GM21825 (cell line): ENCODE data around the gene XG.
"Not testable (repeated sequence)": the region's sequence is repeated elsewhere in the genome, so short reads cannot be mapped to it uniquely, and the experiment has no call there.

ENCODE experiments used
- ATAC-seq: cut with Tn5 transposase; IDR thresholded peaks from one replicate; pipeline ENCODE4 v1.9.1; 2021; ENCODE audit warnings: mild to moderate bottlenecking, moderate library complexity; ENCODE audit not compliant: unreplicated experiment

Gene XG

DNA sequence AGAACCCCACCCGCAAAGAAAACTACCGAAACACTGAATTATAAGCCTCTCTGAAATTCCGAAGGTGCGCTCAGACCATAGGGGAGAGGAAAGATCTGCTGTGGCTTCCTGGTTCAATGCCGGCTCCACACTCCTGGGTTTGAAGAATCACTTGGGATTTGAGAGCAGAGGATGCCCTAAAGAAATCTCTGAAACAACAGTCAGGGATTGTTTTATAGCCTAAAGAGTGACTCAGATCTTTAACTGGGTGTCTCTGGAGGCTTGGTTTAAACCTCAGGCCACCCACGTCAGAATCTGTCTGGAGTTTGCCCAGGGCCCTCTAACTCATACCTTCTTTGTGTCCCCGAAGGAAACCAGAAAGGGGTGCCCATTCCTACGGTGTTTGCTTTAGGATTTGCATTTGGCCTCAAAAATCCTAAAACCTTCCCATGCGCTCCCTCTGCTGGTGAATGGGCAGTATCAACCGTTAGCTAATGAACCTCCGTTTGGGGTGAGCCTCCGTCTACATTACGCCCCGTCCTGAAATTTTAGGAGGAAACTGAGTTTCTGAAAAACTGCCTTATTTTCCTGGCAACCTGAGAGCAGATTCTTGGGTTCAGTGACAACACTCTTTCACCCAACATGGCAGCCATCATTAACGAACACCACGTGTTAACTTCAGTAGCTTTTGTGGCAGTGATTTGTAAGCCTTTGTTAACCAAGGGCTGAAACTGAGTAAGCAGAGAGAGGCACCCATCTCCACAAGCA lies 60.5 kb downstream of the XG start:
- ATAC-seq = not testable (repeated sequence)

- no peak for ATAC-seq
These were observed 65.2 kb downstream of the XG start for GRCh38 chrX:2817036-2817435.

GRCh38 chrX:2819345-2820135 lies 67.7 kb downstream of the XG start:
- ATAC-seq = no peak

DNA sequence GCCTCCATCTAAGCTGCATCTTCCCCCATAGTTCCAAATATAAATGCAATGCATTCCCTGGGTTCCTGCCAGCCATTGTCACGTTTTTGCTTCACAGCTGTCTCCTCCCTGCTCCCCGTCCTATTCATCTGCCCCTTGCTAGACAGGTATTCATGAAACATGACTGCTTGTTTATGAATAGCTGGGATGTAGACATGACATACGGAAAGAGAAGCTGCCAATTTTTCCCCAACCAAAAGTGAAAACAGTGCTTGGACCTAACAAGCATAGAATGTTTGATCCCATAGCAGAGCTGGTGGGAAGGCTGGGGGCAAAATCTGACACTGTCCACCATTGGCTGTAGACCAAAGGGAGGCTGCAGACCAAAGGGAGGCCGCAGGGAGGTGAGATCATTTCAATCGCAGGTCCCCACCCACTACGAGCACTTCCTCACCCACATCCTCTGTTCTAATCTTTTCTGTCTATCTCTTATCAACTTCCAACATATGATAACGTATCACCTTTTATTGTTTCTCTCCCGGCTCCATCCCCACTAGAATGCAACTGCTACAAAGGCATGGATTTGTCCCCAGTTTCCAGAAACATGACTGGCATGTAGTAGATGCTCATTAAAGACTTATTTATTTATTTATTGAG lies 68.4 kb downstream of the XG start:
- no peak for ATAC-seq

DNA sequence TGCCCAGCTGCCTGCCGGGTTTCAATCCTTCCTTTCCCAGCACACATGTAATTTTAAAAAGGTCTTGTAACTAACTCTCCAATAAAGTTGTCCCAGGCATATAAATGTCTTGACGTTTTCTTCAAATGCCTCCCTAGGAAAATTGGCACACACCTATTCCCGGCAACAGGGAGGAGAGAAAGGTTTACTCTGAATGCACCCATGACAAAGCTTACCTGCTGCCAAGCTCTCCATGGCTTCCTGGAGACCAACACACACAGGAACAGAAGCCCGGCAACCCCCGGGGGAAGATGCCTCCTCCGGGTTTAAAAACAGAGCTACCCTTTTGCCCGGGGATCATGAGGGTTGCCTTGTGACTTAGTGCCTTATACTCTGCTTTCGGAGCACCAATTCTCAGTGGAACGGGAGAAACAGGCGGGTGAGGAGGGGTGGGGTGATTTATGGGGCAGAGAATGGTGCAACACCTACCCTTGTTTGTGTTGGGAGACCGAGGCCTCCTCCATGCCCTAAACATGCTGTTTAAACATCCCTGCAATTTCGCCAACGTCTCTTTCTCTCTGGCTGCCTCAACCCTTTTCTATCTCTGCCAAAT lies 72.1 kb downstream of the XG start:
- no peak for ATAC-seq

DNA sequence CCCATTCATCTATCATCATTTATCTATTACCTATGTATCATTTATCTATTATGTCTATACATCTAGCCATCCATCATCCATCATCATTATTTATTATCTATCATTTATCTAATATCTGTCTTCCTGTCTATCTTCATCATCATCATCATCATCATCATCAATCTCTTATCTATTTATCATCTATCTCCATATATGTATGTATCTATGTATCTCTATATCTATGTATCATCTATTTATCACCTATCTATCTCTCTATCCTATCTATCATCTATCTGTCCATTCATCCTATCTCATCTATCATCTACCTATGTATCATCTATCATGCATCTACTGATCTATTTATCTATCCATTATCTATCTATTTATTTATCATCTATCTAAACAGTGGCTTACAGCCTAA lies 73.0 kb downstream of the XG start:
- no peak for ATAC-seq

DNA sequence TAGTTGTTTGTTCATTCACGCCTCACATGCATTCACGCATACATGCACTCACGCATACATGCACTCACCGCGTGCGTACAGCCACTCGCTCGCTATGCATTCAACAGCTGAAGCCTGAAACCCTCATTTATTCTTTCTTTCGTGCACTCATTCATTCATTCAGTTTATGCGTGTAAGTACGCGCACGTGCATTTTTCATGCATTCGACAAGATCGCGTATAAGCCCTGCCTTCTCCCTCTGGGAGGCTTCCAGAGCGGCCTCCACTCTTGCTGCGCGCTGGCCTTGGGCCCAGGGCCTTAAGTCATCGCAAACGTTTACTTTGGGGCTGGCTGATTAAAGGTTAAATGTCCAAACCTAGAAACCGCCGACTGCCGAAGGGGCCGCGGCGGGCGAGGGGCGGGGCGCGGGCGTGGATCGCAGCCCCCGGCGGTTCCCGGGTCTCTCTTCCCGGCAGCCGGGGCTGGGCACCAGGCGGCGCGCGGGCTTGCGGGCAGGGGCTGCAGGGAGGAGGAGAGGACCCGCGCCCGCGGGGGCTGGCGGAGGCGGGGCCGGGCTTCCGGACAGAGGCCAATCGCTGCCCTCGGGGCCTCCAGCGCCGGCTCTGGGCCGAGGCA lies 76.6 kb downstream of the XG start, which contains the start of gene GYG2:
Gene GYG2 (plus strand): TSS at position 587 of the 615 bp plus-strand sequence. CDS start 1,259 bp downstream, outside the sequence.
- no peak for ATAC-seq

GRCh38 chrX:2828959-2829411 lies 77.1 kb downstream of the XG start:
- no peak for ATAC-seq

GRCh38 chrX:2829469-2830246 lies 77.8 kb downstream of the XG start:
- ATAC-seq = no peak

- no peak for ATAC-seq
These were observed 79.8 kb downstream of the XG start for GRCh38 chrX:2831471-2832228.

DNA sequence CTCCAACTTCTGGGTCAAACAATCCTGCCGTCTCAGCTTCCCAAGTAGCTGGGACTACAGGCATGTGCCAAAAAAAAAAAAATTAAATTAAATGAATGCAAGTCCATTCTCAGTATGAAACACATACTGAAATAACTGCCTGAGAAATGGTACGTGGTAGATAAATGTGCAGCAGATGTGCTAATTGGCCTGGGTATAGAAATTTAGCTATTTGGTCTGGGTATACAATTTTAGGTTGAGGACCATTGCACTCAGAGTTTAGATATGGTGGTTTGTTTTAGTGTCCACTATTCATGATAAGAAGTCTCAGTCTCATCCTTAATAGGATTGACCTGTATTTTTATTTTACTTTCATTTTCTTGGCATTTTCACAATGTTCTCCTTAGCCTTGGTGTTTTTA lies 86.1 kb downstream of the XG start:
- no peak for ATAC-seq

DNA sequence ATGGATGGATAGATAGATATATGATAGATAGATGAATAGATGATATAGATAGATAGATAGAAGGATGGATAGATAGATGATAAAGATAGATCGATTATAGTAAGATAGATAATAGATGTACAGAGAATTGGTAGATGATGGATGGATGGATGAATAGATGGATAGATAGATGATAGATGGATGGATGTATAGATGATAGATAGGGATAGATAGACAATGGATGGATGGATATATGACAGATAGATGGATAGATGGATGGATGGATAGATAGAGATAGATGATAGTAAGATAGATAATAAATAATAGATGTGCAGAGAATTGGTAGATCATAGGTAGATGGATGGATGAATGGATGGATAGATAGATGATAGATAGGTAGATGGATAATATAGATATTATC lies 89.1 kb downstream of the XG start:
- no peak for ATAC-seq

GRCh38 chrX:2841537-2841936 lies 89.7 kb downstream of the XG start:
- no peak for ATAC-seq

DNA sequence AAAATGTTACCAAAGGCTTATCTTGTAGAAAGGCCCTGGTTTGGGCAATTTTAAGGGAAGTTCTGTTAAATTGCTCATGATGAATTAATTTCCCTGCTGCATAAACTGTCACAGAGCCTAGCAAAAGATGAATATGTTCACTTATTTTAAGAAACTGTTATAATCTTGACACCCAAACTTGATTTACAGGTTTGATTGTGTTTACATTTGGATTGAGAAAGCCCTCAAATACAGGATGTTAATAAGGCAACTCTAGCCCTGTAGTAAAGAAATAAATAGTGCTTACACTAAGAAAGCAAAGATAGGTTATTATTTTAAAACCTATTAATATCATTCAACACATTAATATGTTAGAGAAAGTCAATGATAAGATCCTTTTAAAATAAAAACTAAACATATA lies 95.2 kb downstream of the XG start:
- no peak for ATAC-seq

- no peak for ATAC-seq
These were observed 97.0 kb downstream of the XG start for GRCh38 chrX:2848871-2849301.

DNA sequence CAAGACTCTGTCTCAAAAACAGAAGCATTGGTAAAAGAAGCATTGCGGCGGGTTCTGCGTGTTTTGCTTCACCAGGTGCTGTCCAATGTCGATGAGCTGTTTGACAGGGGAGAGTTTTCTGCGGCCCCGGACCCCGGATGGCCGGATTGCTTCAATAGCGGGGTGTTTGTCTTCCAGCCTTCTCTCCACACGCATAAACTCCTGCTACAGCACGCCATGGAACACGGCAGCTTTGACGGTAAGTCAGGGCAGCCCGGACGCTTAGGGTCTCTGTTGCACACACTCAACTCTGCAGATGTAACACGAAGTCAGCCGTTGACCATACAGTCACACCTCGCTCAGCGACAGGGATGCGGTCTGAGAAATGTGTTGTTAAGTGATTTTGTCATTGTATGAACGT lies 103.1 kb downstream of the XG start:
- ATAC-seq = no peak

- ATAC-seq = no peak
These were observed 103.9 kb downstream of the XG start for GRCh38 chrX:2855761-2856160.

GRCh38 chrX:2857566-2857965 lies 105.7 kb downstream of the XG start:
- no peak for ATAC-seq

DNA sequence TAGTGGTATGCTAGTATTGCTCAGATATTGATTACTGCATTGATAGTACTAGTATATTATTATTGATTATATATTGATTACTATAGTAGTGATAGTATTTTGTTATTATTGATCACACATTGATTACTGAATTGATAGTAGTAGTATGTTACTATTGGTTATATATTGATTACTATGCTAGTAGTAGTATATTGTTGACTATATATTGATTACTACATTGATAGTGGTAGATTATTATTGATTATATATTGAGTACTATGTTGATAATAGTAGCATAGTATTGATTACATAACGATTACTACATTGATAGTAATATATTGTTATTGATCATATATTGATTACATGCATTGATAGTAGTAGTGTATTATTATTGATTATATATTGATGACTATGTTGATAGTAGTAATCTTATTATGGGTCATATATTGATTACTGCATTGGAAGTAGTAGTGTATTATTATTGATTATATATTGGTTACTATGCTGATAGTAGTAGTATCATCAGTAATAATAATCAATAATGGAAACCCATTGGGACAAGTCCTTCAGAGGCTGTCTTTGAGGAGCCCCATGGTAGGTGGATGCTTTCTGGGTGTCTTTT lies 107.5 kb downstream of the XG start:
- no peak for ATAC-seq
